Kidney epithelial cell (primary cell): ENCODE results near the gene OPN1MW. TPM values are rescaled to one million over a fixed set of nuclear protein-coding genes. Genes with fewer than 3 reads are reported as not detected.
"Not testable (repeated sequence)": the region's sequence is repeated elsewhere in the genome, so short reads cannot be mapped to it uniquely, and the experiment has no call there.

Experiments
- DNase-seq: peaks from one replicate; pipeline ENCODE4 v3.0.0-alpha.2; 2010; ENCODE audit warnings: low read depth
- H3K27me3 ChIP-seq: 2 replicates; pipeline ENCODE4 v1.6.0; 2011; ENCODE audit warnings: low read length; ENCODE audit not compliant: control insufficient read depth, insufficient read depth
- H3K36me3 ChIP-seq: 2 replicates; pipeline ENCODE4 v1.5.1; 2011; ENCODE audit warnings: low read length; ENCODE audit not compliant: control insufficient read depth, insufficient read depth
- H3K4me3 ChIP-seq: 2 replicates; pipeline ENCODE4 v1.5.1; 2011; ENCODE audit warnings: low read depth, mild to moderate bottlenecking, control low read depth, low read length
- CTCF ChIP-seq: IDR thresholded peaks from 2 replicates; pipeline ENCODE4 v1.5.1; 2011; ENCODE audit warnings: mild to moderate bottlenecking, moderate library complexity, low read length, control low read depth, inconsistent platforms; ENCODE audit not compliant: insufficient read depth, poor library complexity, severe bottlenecking
- total RNA-seq: library from RNA; depleted of rRNA; stranded (reverse); fragments of >200 nt; gene quantifications from 2 replicates; pipeline ENCODE4 v1.2.3, GENCODE V29; 2015

The OPN1MW gene
- total RNA-seq, 1 donor from 2014 or later = not detected

- no peak for DNase-seq
- TF ChIP-seq CTCF = no peak
Measured at GRCh38 chrX:154142386-154142785, 40.0 kb upstream of the OPN1MW start.

GRCh38 chrX:154142950-154143745 lies 39.2 kb upstream of the OPN1MW start:
- no peak for DNase-seq
- no peaks in the 10 kb centered on the region for H3K27me3 ChIP-seq
- no peak for TF ChIP-seq CTCF

More at GRCh38 chrX:154142386-154142785, 40.0 kb upstream of the OPN1MW start:
- H3K36me3 ChIP-seq = no peaks in the 10 kb centered on the region
- H3K27me3 ChIP-seq = no peaks in the 10 kb centered on the region
- no peak overlapping the region for H3K4me3 ChIP-seq

DNA sequence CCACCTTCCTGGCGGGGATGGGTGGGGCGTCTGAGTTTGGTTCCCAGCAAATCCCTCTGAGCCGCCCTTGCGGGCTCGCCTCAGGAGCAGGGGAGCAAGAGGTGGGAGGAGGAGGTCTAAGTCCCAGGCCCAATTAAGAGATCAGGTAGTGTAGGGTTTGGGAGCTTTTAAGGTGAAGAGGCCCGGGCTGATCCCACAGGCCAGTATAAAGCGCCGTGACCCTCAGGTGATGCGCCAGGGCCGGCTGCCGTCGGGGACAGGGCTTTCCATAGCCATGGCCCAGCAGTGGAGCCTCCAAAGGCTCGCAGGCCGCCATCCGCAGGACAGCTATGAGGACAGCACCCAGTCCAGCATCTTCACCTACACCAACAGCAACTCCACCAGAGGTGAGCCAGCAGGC lies 38.4 kb upstream of the OPN1MW start, which contains the start of gene OPN1LW:
TSS of gene OPN1LW (plus strand) at position 234 of the 400 bp plus-strand sequence. CDS start at position 275, 41 bp downstream.
- not testable (repeated sequence) for H3K27me3 ChIP-seq, H3K4me3 ChIP-seq, DNase-seq

More at GRCh38 chrX:154142950-154143745, 39.2 kb upstream of the OPN1MW start:
- Histone ChIP-seq H3K4me3 (no peak overlapping the region), H3K36me3 (no peaks in the 10 kb centered on the region)

GRCh38 chrX:154151030-154151429 lies 31.4 kb upstream of the OPN1MW start:
- H3K36me3 ChIP-seq, H3K4me3 ChIP-seq, H3K27me3 ChIP-seq, DNase-seq: not testable (repeated sequence)

More for the DNA sequence above, 38.4 kb upstream of the OPN1MW start, which contains the start of gene OPN1LW:
- not testable (repeated sequence) for H3K36me3 ChIP-seq

- not testable (repeated sequence) for DNase-seq, H3K36me3 ChIP-seq, H3K4me3 ChIP-seq, H3K27me3 ChIP-seq
Measured at GRCh38 chrX:154156221-154156620, 26.2 kb upstream of the OPN1MW start.

DNA sequence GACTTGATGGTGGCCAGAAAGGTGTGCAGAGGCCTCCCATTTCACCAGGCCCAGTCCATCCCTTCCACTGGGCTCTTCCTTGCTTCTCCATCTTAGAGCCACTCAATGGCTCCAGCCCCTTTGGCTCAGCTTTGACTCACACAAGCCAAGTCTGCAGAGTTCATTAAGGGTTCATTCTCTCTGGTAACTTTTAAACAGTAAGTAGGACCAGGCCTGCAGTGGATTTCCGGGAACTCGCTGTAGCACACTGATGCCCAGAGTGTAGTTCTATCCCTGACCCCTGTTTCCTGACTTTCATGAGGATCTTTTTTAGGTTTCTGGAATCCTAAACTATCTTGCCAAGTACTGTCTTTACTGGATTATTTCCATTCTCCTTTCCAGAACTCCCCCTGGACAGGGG lies 25.2 kb upstream of the OPN1MW start:
- not testable (repeated sequence) for H3K27me3 ChIP-seq, H3K4me3 ChIP-seq, DNase-seq

GRCh38 chrX:154159345-154159744 lies 23.1 kb upstream of the OPN1MW start:
- DNase-seq, H3K36me3 ChIP-seq, H3K27me3 ChIP-seq, H3K4me3 ChIP-seq: not testable (repeated sequence)

More for the DNA sequence above, 25.2 kb upstream of the OPN1MW start:
- H3K36me3 ChIP-seq = not testable (repeated sequence)

DNA sequence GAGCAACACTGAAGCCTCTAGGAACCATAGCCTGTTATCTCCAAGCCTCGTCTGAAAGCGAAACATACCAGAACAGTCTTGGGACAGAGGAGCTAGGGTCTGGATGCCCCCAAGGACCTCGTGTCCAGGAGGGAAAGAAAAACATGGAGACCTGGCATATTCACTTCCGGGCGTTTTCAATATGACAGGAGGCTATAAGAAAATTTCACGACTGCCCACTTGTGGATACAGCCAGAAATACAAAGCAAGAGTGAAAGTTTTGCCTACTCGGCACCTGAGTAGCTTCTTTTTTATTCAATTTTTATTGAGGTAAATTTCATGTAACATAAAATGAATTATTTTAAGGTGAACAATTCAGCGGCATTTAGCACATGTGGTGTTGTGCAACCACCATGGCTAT lies 17.5 kb upstream of the OPN1MW start:
- not testable (repeated sequence) for H3K4me3 ChIP-seq, H3K36me3 ChIP-seq, DNase-seq, H3K27me3 ChIP-seq

DNA sequence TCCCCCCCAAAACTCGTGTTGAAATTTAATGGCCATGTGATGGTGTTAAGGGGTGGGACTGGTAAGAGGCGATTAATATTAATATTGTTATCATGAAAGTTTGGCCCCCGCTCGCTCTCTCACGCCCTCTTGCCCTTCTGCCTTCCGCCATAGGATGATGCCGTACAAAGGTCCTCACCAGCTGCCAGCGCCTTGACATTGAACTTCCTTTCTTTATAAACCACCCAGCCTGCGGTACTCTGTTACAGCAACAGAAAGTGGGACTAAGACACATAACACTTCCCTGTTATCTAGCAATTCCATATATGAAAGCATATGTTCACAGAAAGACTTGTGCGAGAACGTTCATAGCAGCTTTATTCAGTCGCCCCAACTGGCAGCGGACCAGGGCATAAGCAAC lies 14.0 kb upstream of the OPN1MW start:
- DNase-seq, H3K36me3 ChIP-seq, H3K27me3 ChIP-seq, H3K4me3 ChIP-seq: not testable (repeated sequence)

- DNase-seq, H3K4me3 ChIP-seq, H3K27me3 ChIP-seq, H3K36me3 ChIP-seq: not testable (repeated sequence)
Measured at GRCh38 chrX:154172535-154172943, 9.9 kb upstream of the OPN1MW start.

- not testable (repeated sequence) for H3K4me3 ChIP-seq, DNase-seq, H3K36me3 ChIP-seq
Measured at GRCh38 chrX:154174356-154174755, 8.0 kb upstream of the OPN1MW start.

GRCh38 chrX:154183794-154184193 lies 1.4 kb downstream of the OPN1MW start:
- H3K36me3 ChIP-seq, H3K27me3 ChIP-seq, DNase-seq, H3K4me3 ChIP-seq: not testable (repeated sequence)

More at GRCh38 chrX:154174356-154174755, 8.0 kb upstream of the OPN1MW start:
- H3K27me3 ChIP-seq = not testable (repeated sequence)

GRCh38 chrX:154192846-154193245 lies 10.4 kb downstream of the OPN1MW start:
- not testable (repeated sequence) for H3K4me3 ChIP-seq, DNase-seq, H3K27me3 ChIP-seq, H3K36me3 ChIP-seq
